Breast epithelium (tissue), 3 donors: Measurements from ENCODE around the gene SDF2.

Experiments
- POLR2A ChIP-seq: fragments of 450-650 bp; IDR thresholded peaks from one replicate; pipeline ENCODE4 v1.6.1; 2016; ENCODE audit warnings: antibody characterized with exemption, mild to moderate bottlenecking, moderate library complexity
- POLR2AphosphoS5 ChIP-seq, 3 donors: sonication (generic); formaldehyde crosslinking; IDR thresholded peaks; one replicate each; pipeline ENCODE4 v1.6.1; 2017; ENCODE audit warnings: antibody characterized with exemption in 3 of 3
- TF ChIP-seq, protein P1 (sequence below), 3 donors: fragments of 450-650 bp; IDR thresholded peaks; one replicate each; pipeline ENCODE4 v1.5.1; 2016 to 2017; ENCODE audit warnings: antibody characterized with exemption in 3 of 3, mild to moderate bottlenecking in 3 of 3, moderate library complexity in 3 of 3

DNA sequence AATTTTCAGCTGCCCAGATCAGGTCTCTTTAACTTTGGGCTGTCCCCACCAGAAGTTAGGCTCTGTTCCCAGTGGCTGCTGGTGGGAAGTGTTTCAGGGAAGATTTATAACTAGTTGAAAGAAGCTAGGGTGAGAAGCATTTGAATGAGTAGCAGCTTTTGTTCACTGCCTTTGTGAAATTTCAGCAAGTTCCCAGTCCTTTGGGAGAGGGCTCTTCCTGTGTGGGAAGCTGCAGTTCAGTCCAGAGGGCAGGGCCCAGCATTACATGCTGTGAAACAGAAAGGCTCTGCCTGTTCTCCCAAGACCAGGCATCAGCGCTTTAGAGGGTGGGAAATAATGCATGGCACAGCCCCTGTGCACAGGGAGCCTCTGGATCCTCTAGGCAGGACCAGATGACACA, 32.2 kb upstream of the SDF2 start:
- TF ChIP-seq, protein P1, sequence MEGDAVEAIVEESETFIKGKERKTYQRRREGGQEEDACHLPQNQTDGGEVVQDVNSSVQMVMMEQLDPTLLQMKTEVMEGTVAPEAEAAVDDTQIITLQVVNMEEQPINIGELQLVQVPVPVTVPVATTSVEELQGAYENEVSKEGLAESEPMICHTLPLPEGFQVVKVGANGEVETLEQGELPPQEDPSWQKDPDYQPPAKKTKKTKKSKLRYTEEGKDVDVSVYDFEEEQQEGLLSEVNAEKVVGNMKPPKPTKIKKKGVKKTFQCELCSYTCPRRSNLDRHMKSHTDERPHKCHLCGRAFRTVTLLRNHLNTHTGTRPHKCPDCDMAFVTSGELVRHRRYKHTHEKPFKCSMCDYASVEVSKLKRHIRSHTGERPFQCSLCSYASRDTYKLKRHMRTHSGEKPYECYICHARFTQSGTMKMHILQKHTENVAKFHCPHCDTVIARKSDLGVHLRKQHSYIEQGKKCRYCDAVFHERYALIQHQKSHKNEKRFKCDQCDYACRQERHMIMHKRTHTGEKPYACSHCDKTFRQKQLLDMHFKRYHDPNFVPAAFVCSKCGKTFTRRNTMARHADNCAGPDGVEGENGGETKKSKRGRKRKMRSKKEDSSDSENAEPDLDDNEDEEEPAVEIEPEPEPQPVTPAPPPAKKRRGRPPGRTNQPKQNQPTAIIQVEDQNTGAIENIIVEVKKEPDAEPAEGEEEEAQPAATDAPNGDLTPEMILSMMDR (IDR thresholded peaks at IDR 0.05) = no peak
- no peak for TF ChIP-seq POLR2A
- TF ChIP-seq POLR2AphosphoS5 (IDR thresholded peaks at IDR 0.05) = no peak
